Measurements from ENCODE around the gene CALY.

Gene CALY

GRCh38 chr10:133355266-133355665 lies 18.6 kb upstream of the CALY start:
- no peak for TF ChIP-seq CTCF (IDR thresholded peaks at IDR 0.05; ENCODE audit: extremely low read depth, missing control alignments)
- no peak for DNase-seq (ENCODE audit: low spot score)

- no peak for TF ChIP-seq CTCF (IDR thresholded peaks at IDR 0.05; ENCODE audit: extremely low read depth, missing control alignments)
Observed at GRCh38 chr10:133354672-133355240, 18.1 kb upstream of the CALY start.

GRCh38 chr10:133353988-133354605 lies 17.4 kb upstream of the CALY start:
- DNase-seq (ENCODE audit: low spot score) = no peak
- no peak for TF ChIP-seq CTCF (IDR thresholded peaks at IDR 0.05; ENCODE audit: extremely low read depth, missing control alignments)

More at GRCh38 chr10:133354672-133355240, 18.1 kb upstream of the CALY start:
- DNase-seq (ENCODE audit: low spot score) = no peak

DNA sequence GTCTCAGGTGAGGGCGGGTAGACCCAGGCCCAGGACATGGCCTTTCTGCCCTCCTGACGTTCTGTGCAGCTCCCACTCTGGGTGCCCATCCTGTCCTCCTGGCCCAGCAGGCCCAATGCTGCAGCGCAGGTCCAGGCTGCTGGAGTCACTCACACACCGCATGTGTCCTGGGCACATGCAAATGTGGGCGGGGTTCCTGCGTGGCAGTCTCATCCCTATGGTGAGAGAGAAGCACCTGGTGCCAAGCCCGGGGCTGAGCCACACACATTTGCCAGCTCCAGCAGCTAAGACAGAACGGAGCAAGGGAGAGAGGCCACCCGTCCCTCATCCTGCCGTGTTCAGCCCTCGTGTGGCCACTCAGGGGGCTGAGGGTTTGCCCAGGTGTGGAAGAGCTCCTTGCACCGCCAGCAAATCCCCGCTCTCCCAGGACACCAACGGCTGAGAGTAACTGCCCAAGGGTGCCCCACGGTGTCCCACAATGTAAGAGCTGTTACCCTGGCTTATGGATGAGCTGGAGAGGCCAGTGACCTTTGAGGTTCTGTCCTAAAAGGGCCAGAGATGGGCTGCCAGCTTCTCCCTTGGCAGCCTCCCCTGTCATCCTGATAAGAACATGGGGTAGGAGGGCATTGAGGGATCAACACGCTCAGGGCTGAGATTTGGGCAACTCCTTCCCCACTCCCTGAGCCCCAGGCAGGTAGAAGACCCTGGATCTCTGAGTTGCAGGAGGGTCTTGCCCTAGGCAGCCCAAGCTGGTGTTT lies 16.7 kb upstream of the CALY start:
- DNase-seq (ENCODE audit: low spot score) = no peak
- no peak for TF ChIP-seq CTCF (IDR thresholded peaks at IDR 0.05; ENCODE audit: extremely low read depth, missing control alignments)

DNA sequence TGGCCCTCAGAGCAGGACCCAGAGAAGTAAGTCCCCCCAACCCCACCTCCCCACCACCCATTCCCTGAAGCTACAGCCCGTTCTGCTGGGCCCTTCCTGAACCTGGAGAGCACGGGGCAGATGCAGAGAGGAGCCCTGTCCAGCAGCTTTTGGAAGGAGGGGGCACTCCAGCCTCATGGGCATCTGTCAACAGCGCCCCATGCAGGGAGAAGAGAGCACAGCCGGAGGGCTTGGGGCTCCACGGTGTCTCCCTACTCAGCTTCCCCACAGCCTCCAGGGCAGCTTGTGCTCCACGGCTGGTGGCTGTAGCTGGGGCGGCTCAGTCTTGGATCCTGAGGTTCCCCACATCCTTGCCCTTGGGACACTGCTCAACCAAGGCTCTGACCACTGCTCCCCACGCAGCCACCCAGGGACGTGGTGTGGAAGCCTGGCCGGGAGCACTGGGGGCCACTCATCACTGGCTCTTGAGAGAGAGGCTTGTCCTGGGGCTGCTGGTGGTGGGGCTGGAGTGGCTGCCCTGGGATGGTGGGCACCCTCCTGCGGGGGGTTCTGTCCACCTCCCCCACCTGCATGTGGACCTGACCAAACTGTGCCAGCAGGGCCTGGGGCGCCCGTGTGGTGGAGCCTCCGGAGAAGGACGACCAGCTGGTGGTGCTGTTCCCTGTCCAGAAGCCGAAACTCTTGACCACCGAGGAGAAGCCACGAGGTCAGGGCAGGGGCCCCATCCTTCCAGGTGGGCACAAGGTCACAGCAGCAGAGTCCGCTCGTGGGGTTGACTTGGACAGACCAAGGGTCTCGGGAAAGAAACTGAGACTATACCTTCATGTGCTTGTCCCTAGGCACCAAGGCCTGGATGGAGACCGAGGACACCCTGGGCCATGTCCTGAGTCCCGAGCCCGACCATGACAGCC lies 15.0 kb upstream of the CALY start:
- TF ChIP-seq CTCF (IDR thresholded peaks at IDR 0.05; ENCODE audit: extremely low read depth, missing control alignments) = no peak
- DNase-seq (ENCODE audit: low spot score) = no peak

DNA sequence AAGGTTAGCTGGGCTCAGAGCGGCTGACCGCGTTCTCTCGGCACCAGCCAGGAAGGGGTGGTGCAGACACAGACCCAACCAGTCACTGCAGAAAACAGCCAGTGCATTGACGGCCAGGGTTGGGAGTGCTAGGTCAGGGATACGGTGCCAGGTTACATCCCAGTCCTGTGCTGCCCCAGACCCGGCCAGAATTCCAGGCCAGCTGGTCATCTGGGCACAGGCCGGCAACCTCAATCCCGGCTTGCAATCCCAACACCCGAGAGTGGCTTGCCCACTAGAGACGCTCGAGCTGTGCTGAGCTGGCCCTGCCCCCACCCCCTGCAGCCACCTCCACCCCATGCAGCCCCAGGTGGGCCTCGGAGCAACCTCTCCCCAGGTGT lies 14.2 kb upstream of the CALY start:
- no peak for DNase-seq (ENCODE audit: low spot score)
- no peak for TF ChIP-seq CTCF (IDR thresholded peaks at IDR 0.05; ENCODE audit: extremely low read depth, missing control alignments)
